ENCODE measurements around the gene PIAS4. TPM values are rescaled to one million over a fixed set of nuclear protein-coding genes. Genes with fewer than 3 reads are reported as not detected.

Gene PIAS4
- total RNA-seq, 1 donor from 2014 or later: 48.0 TPM

DNA sequence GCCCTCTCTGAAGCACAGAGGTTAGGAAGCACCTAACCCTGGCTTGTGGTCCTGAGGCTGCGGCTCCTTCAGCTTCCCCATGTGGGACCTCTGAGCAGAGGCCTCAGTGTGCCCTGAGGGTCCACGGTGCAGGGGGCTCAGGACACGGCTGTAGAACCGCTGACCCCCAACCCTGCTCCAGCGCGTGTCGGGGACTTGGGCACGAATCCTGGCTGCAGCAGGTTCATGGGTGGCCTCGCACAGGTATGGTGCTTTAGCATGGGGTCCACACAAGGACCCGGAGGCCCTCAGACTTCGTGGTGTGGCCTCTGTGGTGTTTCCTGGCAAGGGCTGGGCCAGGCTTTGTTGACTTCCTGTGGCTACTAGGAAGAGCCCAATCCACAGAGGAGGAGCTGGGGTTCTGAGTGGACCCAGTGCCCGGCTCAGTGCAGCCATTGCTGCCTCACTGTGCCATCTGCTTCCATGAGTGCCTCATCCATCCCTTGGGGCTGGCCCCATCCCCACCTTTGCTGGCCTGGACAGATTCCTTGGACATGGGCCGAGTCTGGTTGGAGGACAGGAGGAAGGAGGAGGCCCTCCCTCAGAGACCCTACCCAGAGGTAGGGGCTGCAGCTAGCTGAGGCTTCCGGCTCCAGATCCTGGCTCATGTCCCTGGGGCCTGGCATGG, 34.7 kb downstream of the PIAS4 start:
- DNase-seq (ENCODE audit: low spot score in 2 of 2, unreplicated experiment in 2 of 2): no peak
- H3K36me3 Mint-ChIP-seq: peaks cover 7% of the 10 kb centered on the region
- no peaks in the 10 kb centered on the region for H3K27me3 Mint-ChIP-seq (ENCODE audit: low read depth)
- H3K9me3 Mint-ChIP-seq: no peaks in the 10 kb centered on the region
- no peak overlapping the region for H3K4me3 Mint-ChIP-seq
- H3K27ac Mint-ChIP-seq: no peak overlapping the region
- TF ChIP-seq, protein P1, sequence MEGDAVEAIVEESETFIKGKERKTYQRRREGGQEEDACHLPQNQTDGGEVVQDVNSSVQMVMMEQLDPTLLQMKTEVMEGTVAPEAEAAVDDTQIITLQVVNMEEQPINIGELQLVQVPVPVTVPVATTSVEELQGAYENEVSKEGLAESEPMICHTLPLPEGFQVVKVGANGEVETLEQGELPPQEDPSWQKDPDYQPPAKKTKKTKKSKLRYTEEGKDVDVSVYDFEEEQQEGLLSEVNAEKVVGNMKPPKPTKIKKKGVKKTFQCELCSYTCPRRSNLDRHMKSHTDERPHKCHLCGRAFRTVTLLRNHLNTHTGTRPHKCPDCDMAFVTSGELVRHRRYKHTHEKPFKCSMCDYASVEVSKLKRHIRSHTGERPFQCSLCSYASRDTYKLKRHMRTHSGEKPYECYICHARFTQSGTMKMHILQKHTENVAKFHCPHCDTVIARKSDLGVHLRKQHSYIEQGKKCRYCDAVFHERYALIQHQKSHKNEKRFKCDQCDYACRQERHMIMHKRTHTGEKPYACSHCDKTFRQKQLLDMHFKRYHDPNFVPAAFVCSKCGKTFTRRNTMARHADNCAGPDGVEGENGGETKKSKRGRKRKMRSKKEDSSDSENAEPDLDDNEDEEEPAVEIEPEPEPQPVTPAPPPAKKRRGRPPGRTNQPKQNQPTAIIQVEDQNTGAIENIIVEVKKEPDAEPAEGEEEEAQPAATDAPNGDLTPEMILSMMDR (IDR thresholded peaks at IDR 0.05; ENCODE audit: unreplicated experiment): no peak
- H3K4me1 Mint-ChIP-seq: peaks cover 14% of the 10 kb centered on the region

DNA sequence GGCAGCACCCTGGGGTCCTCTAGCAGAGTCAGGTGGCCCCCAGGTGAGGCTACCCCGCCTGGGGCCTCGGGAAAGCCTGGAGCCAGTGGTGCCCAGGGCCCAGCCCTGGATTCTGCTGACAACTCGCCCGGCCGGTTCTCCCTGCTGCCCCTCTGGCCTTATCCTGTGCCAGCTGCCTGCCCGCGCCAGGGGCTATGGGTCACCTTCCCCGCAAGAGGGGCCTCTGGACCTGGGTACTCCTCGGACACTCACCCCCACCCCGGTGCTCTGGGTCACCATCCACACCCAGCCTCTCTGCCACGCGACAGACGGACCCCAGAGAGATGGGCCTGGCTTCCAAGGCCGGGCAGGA, 35.2 kb downstream of the PIAS4 start:
- no peaks in the 10 kb centered on the region for H3K27me3 Mint-ChIP-seq (ENCODE audit: low read depth)
- peaks cover 7% of the 10 kb centered on the region for H3K36me3 Mint-ChIP-seq
- TF ChIP-seq, protein P1 (IDR thresholded peaks at IDR 0.05; ENCODE audit: unreplicated experiment): no peak
- peak overlapping the region; percentile 82 for H3K27ac Mint-ChIP-seq
- no peaks in the 10 kb centered on the region for H3K9me3 Mint-ChIP-seq
- no peak overlapping the region for H3K4me3 Mint-ChIP-seq
- H3K4me1 Mint-ChIP-seq: peaks cover 14% of the 10 kb centered on the region
- no peak for DNase-seq (ENCODE audit: low spot score in 2 of 2, unreplicated experiment in 2 of 2)

DNA sequence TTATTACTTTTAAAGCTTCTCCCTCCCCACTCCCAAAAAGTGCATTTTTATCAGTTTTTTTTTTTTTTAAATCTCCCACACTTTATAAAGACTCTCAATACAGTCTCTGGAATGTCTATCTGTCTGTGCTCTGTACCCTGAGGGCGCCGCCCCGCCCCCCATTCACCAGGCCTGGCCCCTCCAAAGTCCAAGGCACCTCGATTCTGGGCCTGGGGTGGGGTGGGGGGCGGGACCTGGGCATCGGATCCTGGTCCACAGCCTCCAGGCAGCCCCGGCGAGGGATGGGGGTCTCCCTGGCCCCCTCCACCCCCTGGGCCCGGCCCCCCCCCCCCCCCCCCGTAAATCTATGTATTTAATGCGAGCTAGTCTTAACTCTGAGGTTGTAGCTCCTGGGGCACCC, 35.9 kb downstream of the PIAS4 start:
- H3K27ac Mint-ChIP-seq: peak overlapping the region; percentile 53
- DNase-seq (ENCODE audit: low spot score in 2 of 2, unreplicated experiment in 2 of 2): no peak
- H3K4me1 Mint-ChIP-seq: peaks cover 14% of the 10 kb centered on the region
- H3K36me3 Mint-ChIP-seq: peaks cover 5% of the 10 kb centered on the region
- H3K4me3 Mint-ChIP-seq: no peak overlapping the region
- TF ChIP-seq, protein P1 (IDR thresholded peaks at IDR 0.05; ENCODE audit: unreplicated experiment): no peak
- no peaks in the 10 kb centered on the region for H3K9me3 Mint-ChIP-seq
- no peaks in the 10 kb centered on the region for H3K27me3 Mint-ChIP-seq (ENCODE audit: low read depth)

DNA sequence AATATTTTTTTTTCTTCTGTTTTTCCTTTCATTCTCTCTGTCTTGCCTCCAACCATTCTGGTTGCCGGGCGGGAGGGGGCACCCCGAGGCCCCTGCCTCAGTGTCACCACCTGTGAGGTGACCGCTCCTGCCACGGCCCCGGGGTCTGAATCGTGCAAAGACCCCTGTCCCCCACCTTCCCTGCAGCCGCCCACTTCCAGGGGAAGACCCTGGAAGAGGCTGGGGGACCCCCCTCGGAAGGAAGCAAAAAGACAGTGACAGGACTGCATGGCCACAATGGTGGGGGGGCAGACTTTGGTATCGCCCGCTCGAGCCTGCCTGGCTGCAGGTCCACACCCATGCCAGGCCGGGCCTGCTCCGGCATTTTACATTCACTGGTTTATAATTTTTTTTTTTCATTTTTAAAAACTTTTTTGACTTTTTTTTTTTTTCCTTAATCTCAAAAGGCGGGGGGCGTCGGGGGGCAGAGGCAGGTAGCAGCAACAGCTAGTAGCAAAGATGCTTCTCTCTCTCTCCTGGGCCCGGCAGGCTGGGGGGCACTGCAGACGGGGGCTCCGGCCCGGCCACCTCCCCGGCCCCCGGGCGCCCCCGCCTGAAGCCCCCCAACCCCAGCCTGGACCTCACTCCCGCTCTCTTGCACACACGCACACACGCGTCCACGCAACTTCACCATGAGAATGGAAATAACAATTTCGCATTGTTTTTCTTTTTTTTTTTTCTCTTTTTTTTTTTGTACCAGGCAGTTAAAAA, 36.6 kb downstream of the PIAS4 start:
- peaks cover 14% of the 10 kb centered on the region for H3K4me1 Mint-ChIP-seq
- H3K27ac Mint-ChIP-seq: no peak overlapping the region
- DNase-seq (ENCODE audit: low spot score in 2 of 2, unreplicated experiment in 2 of 2): no peak
- H3K9me3 Mint-ChIP-seq: no peaks in the 10 kb centered on the region
- H3K27me3 Mint-ChIP-seq (ENCODE audit: low read depth): no peaks in the 10 kb centered on the region
- H3K36me3 Mint-ChIP-seq: peaks cover 5% of the 10 kb centered on the region
- TF ChIP-seq, protein P1 (IDR thresholded peaks at IDR 0.05; ENCODE audit: unreplicated experiment): no peak
- no peak overlapping the region for H3K4me3 Mint-ChIP-seq

DNA sequence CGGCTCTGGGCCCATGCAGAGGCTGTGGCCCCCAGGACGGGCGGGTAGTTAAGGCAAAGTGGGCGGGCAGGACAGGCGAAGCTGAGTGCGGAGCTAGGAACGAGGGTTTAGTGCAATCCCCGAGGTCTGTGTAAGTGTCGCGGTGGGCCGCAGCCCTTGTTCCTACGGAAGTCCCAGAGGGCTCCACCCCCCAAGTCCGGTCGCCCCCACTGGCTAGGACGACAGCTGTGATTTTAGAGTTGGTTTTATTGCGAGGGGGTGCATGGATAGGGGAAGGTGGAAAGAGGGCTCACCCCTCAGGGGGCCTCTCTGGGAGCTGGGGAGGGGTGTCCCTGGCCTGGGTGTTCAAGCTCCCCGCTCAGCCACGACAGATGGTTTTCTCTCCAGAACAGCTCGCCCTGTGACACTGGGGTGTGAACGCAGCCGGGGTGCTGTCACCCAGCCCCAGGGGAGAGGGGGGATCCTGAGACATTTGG, 37.5 kb downstream of the PIAS4 start:
- no peak overlapping the region for H3K27ac Mint-ChIP-seq
- H3K36me3 Mint-ChIP-seq: peaks cover 5% of the 10 kb centered on the region
- no peaks in the 10 kb centered on the region for H3K9me3 Mint-ChIP-seq

More for the DNA sequence above, 37.5 kb downstream of the PIAS4 start:
- H3K4me1 Mint-ChIP-seq: peaks cover 14% of the 10 kb centered on the region
- TF ChIP-seq, protein P1 (IDR thresholded peaks at IDR 0.05; ENCODE audit: unreplicated experiment): no peak
- no peaks in the 10 kb centered on the region for H3K27me3 Mint-ChIP-seq (ENCODE audit: low read depth)
- no peak overlapping the region for H3K4me3 Mint-ChIP-seq
- no peak for DNase-seq (ENCODE audit: low spot score in 2 of 2, unreplicated experiment in 2 of 2)
